A204.1 (cell line): Measurements from ENCODE around the gene PCDHB6.
A peak's percentile ranks its signal among the peaks of the same experiment; 100 is the strongest.
"Not testable (repeated sequence)": the region's sequence is repeated elsewhere in the genome, so short reads cannot be mapped to it uniquely, and the experiment has no call there.

Source experiments
- FAIRE-seq: peaks from 2 replicates; lab custom pipeline; 2012; peaks lifted over from hg19 to GRCh38; lab: Jason Lieb, UNC

PCDHB6 gene

GRCh38 chr5:141172381-141173204 is 22.7 kb downstream of the PCDHB6 start, which contains the start of gene PCDHB7:
TSS of gene PCDHB7 (plus strand) at chr5:141172644. CDS start at chr5:141172836, 192 bp downstream.
- peak; percentile 80 for FAIRE-seq

GRCh38 chr5:141174291-141175104 is 24.6 kb downstream of the PCDHB6 start:
- not testable (repeated sequence) for FAIRE-seq

DNA sequence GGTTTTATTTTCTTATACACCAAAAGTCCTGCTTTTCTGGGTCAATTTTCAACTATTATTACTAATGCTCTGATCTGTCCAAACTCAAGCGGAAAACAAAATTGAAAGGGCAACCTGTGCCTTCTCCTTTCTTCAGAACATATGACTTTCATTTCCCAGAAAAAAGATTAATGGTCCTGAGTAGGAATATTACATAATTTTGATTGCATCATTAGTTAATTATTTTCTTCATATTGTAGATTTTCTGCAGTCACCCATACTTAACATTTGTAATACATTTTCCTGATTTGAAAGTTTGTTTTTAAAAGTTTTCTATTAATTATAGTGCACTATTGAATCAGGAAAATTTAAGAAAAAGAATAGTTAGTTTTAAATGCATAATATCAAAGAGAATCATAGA is 26.1 kb downstream of the PCDHB6 start:
- peak; percentile 99 for FAIRE-seq

- not testable (repeated sequence) for FAIRE-seq
Observed at GRCh38 chr5:141177577-141178191, 27.8 kb downstream of the PCDHB6 start, which contains the start of gene PCDHB8. TSS of gene PCDHB8 (plus strand) at chr5:141177790. CDS start at chr5:141178035, 245 bp downstream.

- FAIRE-seq: not testable (repeated sequence)
Observed at GRCh38 chr5:141179371-141179770, 29.5 kb downstream of the PCDHB6 start.

DNA sequence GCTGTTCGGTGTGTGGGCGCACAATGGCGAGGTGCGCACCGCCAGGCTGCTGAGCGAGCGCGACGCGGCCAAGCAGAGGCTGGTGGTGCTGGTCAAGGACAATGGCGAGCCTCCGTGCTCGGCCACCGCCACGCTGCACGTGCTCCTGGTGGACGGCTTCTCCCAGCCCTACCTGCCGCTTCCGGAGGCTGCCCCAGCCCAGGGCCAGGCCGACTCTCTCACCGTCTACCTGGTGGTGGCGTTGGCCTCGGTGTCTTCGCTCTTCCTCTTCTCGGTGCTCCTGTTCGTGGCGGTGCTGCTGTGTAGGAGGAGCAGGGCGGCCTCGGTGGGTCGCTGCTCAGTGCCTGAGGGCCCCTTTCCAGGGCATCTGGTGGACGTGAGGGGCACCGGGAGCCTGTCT is 30.0 kb downstream of the PCDHB6 start:
- FAIRE-seq: not testable (repeated sequence)

GRCh38 chr5:141180313-141180712 is 30.5 kb downstream of the PCDHB6 start:
- no peak for FAIRE-seq

- FAIRE-seq: peak; percentile 95
Observed at GRCh38 chr5:141182248-141182647, 32.4 kb downstream of the PCDHB6 start, which contains the start of gene PCDHB16. TSS of gene PCDHB16 (plus strand) at chr5:141182387. CDS start at chr5:141182560, 173 bp downstream.

DNA sequence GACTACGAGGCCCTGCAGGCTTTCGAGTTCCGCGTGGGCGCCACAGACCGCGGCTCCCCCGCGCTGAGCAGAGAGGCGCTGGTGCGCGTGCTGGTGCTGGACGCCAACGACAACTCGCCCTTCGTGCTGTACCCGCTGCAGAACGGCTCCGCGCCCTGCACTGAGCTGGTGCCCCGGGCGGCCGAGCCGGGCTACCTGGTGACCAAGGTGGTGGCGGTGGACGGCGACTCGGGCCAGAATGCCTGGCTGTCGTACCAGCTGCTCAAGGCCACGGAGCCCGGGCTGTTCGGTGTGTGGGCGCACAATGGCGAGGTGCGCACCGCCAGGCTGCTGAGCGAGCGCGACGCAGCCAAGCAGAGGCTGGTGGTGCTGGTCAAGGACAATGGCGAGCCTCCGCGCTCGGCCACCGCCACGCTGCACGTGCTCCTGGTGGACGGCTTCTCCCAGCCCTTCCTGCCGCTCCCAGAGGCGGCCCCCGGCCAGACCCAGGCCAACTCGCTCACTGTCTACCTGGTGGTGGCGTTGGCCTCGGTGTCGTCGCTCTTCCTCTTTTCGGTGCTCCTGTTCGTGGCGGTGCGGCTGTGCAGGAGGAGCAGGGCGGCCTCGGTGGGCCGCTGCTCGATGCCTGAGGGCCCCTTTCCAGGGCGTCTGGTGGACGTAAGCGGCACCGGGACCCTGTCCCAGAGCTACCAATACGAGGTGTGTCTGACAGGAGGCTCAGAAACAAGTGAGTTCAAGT is 34.4 kb downstream of the PCDHB6 start:
- FAIRE-seq: not testable (repeated sequence)

- no peak for FAIRE-seq
Observed at GRCh38 chr5:141186897-141187512, 37.1 kb downstream of the PCDHB6 start, which contains the start of gene PCDHB9. TSS of gene PCDHB9 (plus strand) at chr5:141187161. CDS start at chr5:141187319, 158 bp downstream.

DNA sequence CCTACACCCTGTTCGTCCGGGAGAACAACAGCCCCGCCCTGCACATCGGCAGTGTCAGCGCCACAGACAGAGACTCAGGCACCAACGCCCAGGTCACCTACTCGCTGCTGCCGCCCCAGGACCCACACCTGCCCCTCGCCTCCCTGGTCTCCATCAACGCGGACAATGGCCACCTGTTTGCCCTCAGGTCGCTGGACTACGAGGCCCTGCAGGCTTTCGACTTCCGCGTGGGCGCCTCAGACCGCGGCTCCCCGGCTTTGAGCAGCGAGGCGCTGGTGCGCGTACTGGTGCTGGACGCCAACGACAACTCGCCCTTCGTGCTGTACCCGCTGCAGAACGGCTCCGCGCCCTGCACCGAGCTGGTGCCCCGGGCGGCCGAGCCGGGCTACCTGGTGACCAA is 38.8 kb downstream of the PCDHB6 start:
- not testable (repeated sequence) for FAIRE-seq

DNA sequence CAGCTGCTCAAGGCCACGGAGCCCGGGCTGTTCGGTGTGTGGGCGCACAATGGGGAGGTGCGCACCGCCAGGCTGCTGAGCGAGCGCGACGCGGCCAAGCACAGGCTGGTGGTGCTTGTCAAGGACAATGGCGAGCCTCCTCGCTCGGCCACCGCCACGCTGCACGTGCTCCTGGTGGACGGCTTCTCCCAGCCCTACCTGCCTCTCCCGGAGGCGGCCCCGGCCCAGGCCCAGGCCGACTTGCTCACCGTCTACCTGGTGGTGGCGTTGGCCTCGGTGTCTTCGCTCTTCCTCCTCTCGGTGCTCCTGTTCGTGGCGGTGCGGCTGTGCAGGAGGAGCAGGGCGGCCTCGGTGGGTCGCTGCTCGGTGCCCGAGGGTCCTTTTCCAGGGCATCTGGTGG is 39.3 kb downstream of the PCDHB6 start:
- FAIRE-seq: not testable (repeated sequence)

DNA sequence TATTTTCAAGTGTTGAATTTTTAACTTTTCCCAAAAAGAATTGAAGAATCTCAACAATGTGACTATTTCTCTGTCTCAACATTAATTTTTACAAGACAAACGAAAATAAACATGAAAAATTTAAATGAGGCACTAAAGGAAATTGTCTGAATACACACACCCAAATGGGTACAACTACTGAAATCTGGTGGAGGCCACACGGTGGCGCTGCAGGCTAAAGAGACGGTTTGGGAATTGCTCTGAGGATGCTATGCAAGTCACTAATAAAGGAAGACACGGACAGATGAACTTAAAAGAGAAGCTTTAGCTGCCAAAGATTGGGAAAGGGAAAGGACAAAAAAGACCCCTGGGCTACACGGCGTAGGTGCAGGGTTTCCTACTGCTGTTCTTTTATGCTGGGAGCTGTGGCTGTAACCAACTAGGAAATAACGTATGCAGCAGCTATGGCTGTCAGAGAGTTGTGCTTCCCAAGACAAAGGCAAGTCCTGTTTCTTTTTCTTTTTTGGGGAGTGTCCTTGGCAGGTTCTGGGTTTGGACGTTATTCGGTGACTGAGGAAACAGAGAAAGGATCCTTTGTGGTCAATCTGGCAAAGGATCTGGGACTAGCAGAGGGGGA is 42.4 kb downstream of the PCDHB6 start, which contains the start of gene PCDHB10:
PCDHB10 (plus strand) TSS at position 244 of the 616 bp plus-strand sequence; CDS start at position 444, 200 bp downstream.
- no peak for FAIRE-seq

GRCh38 chr5:141194332-141194731 is 44.5 kb downstream of the PCDHB6 start:
- FAIRE-seq: not testable (repeated sequence)

- no peak for FAIRE-seq
Observed at GRCh38 chr5:141196363-141196762, 46.5 kb downstream of the PCDHB6 start.

- peak; percentile 89 for FAIRE-seq
Observed at GRCh38 chr5:141199359-141200235, 49.7 kb downstream of the PCDHB6 start, which contains the start of gene PCDHB11. TSS of gene PCDHB11 (plus strand) at chr5:141199627. CDS start at chr5:141199775, 148 bp downstream.

GRCh38 chr5:141201126-141201525 is 51.3 kb downstream of the PCDHB6 start:
- not testable (repeated sequence) for FAIRE-seq

GRCh38 chr5:141201646-141202045 is 51.8 kb downstream of the PCDHB6 start:
- not testable (repeated sequence) for FAIRE-seq
